RWPE1 (cell line): ENCODE data around the gene SLC22A5.
"Not testable (repeated sequence)": the region's sequence is repeated elsewhere in the genome, so short reads cannot be mapped to it uniquely, and the experiment has no call there.

ENCODE experiments used
- CTCF ChIA-PET: fragments of 350-600 bp; sonication (Branson Sonifier 250); formaldehyde crosslinking; extraction: SDS; loops from one replicate; lab custom pipeline; 2021; lab: Yijun Ruan, JAX
- POLR2A ChIA-PET: fragments of 400-600 bp; formaldehyde crosslinking; extraction: SDS; loops from one replicate; lab custom pipeline; 2020; ENCODE audit warnings: antibody characterized with exemption; ENCODE audit not compliant: low non-redundant PET; lab: Yijun Ruan, JAX
- DNase-seq: peaks from one replicate; pipeline ENCODE4 v3.0.0; 2012; ENCODE audit warnings: low spot score
- H3K27ac ChIP-seq: fragments of 450-650 bp; 2 replicates; pipeline ENCODE4 v1.5.1; 2017
- CTCF ChIP-seq: fragments of 450-650 bp; conservative IDR thresholded peaks from 2 replicates; pipeline ENCODE4 v1.5.1; 2017; ENCODE audit warnings: low read depth, mild to moderate bottlenecking

SLC22A5 gene

GRCh38 chr5:132436936-132437335 is 67.4 kb downstream of the SLC22A5 start:
- ChIA-PET POLR2A (no interaction called here), CTCF (no interaction called here)
- DNase-seq = no peak
- TF ChIP-seq CTCF = no peak
- H3K27ac ChIP-seq = no peak overlapping the region

GRCh38 chr5:132437604-132438266 is 68.2 kb downstream of the SLC22A5 start:
- ChIA-PET POLR2A (no interaction called here), CTCF (interaction anchor here (0.6 to 0.9 kb wide), 2 partner anchors 17 to 27 kb away, joined by 3 to 4 read pairs; no protein-coding TSS in a partner anchor)
- no peak for TF ChIP-seq CTCF
- peak; percentile 54 for DNase-seq
- H3K27ac ChIP-seq = peak overlapping the region; percentile 30; the same call in 1 of the 2 replicates

- CTCF ChIA-PET = interaction anchor here (0.6 to 0.9 kb wide), 2 partner anchors 18 to 26 kb away, joined by 3 to 4 read pairs; no protein-coding TSS in a partner anchor
- POLR2A ChIA-PET, H3K27ac ChIP-seq, DNase-seq: not testable (repeated sequence)
Measured at GRCh38 chr5:132438267-132438645, 68.7 kb downstream of the SLC22A5 start.

- TF ChIP-seq CTCF = no peak
- ChIA-PET CTCF (interaction anchor here (0.7 to 1.2 kb wide), 2 partner anchors 9 to 20 kb away, joined by 3 read pairs; no protein-coding TSS in a partner anchor), POLR2A (no interaction called here)
- peak overlapping the region; percentile 76 for H3K27ac ChIP-seq
- no peak for DNase-seq
Measured at GRCh38 chr5:132438917-132439316, 69.4 kb downstream of the SLC22A5 start.

- ChIA-PET POLR2A (no interaction called here), CTCF (interaction anchor here (0.6 to 1.2 kb wide), 4 partner anchors 10 to 59 kb away, joined by 3 to 6 read pairs (median 3); no protein-coding TSS in a partner anchor)
- peak; percentile 68 for DNase-seq
- no peak for TF ChIP-seq CTCF
- peak overlapping the region; percentile 76 for H3K27ac ChIP-seq
Measured at GRCh38 chr5:132439521-132440089, 70.1 kb downstream of the SLC22A5 start.

GRCh38 chr5:132444061-132444460 is 74.6 kb downstream of the SLC22A5 start:
- ChIA-PET CTCF (no interaction called here), POLR2A (no interaction called here)
- no peak for DNase-seq
- no peak for TF ChIP-seq CTCF
- no peak overlapping the region for H3K27ac ChIP-seq
